NCI-H1930 (cell line): ENCODE measurements around the gene RSPO4.
"Not testable (repeated sequence)": the region's sequence is repeated elsewhere in the genome, so short reads cannot be mapped to it uniquely, and the experiment has no call there.

Source experiments
- DNase-seq, 2 experiments: peaks; one replicate each; lab custom pipeline; 2025; lab: John Stamatoyannopoulos, UW

The RSPO4 gene

DNA sequence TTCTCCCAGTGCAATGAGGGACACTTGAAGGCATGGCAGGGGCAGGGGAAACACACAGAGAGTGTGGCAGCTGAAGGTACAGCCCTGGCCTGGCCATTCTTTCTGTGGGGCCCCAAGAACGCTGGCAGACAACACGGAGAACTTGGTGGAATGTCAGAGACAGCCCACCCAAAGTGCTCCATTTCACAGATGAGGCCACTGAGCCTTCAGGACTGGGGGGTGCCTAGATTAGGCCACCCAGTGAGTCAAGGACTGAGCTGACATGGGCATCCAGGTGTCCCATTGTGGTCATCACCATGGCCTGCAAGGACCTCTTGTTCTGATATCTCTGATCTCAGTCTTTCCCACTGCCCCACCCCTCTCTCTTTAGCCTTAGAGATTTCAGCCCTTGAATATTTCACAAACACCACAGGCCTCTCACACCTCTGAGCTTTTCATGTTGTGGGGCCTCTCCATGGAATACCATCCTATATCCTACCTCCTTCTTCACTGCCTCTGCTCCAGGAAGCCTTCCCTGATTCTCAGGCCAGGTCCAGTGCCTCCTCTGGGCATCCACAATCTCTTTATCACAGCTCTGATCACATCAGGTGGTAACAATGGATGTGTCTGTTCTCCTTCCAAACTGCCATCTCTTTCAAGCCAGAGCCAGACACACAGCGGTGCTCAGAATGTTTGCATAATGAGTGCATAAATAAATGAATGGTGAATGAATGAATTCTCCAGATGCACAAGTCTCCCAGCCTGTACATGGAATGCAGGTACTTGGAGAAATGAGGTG lies 2.0 kb upstream of the RSPO4 start:
- no peak for DNase-seq

DNA sequence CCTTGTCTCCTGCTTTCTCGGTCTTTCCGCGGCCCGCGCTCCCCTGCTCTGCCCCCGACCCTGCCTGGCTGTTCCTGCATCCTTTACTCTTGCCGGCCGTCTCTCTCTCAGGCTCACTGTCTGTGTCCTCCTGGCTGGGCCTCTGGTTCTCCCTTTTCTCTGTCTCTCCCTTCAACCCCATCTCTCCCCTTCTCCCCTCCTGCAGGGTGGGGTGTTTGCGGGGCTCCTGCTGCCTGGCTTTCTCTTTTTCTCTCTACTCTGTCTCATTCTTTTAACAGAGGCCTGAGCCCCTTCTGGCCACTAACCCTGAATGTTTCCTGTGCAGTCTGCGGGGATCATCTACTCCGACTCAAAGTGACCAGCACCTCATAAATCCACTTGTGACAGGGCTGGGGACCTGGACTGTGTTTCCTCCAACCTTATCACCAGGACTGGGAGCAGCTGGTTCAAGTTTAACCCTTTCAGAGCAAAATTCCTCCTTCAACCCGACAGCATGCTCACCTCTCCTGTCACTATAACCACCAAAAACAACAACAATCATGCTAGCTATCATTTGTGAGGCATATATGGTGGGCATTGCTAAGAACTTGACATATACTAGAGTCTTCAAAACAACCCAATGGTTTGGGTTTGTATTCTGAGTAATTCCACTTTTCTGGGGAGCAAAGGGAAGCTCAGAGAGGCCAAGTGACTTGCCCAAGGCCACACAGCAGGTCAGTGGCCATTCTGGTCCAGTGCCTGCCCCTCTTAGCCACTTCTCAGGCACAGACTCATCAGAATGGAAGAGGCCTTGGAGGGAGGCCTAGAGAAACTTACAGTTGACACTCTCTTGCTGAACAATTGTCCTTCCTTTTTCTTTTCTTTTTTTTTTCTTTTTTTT lies 811 bp upstream of the RSPO4 start:
- no peak for DNase-seq

DNA sequence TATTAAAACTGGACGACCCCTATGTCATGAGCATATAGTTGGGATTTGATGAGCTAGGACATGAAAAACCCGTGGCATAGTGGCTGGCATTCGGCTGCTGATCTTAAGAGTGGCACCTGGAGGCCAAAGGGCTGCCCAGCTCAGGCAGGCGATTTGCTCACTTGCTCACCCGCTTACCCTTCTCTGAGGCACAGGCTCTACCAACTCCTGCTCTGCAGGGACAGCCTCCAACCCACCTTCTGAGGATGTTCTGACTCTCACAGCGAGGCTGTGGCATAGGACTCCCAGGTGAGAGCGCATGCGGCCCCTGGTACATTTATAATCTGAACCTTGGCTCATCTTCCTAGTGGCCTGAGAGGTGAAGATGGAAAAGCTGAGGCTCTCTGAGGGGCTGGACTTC lies 995 bp downstream of the RSPO4 start:
- DNase-seq, result no peak

DNA sequence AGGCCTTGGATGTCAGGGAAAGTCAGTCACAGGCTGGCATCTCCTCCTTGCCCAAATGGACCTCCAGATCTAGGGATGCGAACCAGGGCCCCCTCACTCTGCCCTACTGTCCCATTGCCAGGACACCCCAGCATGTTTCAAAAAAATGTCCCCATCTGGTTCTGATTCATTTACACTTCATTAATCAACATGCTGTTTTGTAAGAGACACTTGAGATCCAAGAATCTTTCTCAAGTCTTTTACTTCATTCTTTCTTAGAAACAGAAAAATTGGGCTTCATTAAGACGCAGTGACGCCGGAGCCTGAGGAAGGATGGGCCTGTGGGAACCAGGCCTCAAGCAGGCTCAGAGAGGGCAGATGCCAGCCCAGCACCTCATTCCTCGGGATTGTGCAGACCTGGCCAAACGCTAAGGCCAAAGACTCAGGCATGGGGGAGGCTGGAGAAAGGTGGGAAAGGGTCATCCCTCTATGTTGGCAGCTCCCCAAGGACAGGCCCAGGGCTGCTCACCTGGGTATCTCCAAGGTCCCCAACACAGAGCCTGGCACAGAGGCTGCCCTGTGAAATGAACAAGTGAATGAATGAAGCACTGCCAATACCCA lies 3.8 kb downstream of the RSPO4 start:
- DNase-seq, result no peak

DNA sequence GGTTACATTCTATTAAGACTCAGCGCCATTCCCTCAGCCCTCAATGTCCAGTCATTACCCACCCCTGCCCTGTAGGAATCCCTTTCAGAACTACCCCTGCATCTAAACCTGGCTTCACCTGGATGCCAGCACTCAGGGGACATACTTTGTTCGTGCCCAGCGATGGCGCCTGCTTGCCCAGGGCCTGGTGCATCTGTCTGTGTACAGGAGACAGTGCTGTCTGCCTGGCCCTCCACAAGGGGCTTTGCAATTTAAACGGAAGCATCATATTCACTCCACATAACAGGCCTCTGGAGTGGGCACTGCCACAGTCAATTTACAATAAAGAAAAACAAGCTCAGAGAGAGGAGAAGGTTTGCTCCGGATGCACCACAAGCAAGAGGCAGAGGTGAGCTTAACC lies 4.6 kb downstream of the RSPO4 start:
- DNase-seq, result no peak

DNA sequence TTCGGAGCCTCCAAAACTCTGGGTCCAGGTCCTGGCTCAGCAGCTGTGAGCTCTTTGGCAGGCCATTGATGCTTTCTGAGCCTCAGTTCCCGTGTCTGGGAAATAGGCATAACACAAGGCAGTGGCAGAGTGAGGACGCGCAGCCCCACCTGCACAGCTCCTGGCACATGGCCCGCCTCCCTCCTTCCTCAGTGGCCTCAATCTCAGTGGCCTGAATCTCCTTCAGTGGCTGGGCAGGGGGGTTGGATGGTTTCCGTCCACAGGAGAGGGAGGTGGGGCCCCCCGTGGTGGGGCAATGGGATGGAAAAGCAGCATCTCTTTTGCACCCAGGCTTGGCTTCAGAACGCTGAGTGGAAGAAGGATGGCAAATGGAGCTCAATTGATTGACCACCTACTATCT lies 5.1 kb downstream of the RSPO4 start:
- no peak for DNase-seq

DNA sequence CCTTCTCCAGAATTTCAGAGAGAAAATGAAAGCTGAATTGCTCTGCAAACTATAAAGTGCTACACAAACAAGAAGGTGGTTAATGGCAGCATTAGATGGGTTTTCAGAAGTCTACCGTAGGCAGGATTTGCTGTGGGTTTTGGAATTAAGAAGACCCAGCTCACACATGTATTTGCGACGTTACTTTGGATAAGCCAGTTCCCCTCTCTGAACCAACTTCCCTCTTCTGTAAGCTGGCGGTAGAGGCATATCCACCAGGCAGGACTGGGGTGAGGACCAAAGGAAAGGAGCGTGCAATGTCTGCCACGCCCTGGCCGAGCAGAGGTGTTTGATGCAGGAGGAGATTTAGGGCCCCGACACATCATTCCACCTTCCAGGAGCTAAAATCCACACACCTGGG lies 6.9 kb downstream of the RSPO4 start:
- DNase-seq, result no peak

DNA sequence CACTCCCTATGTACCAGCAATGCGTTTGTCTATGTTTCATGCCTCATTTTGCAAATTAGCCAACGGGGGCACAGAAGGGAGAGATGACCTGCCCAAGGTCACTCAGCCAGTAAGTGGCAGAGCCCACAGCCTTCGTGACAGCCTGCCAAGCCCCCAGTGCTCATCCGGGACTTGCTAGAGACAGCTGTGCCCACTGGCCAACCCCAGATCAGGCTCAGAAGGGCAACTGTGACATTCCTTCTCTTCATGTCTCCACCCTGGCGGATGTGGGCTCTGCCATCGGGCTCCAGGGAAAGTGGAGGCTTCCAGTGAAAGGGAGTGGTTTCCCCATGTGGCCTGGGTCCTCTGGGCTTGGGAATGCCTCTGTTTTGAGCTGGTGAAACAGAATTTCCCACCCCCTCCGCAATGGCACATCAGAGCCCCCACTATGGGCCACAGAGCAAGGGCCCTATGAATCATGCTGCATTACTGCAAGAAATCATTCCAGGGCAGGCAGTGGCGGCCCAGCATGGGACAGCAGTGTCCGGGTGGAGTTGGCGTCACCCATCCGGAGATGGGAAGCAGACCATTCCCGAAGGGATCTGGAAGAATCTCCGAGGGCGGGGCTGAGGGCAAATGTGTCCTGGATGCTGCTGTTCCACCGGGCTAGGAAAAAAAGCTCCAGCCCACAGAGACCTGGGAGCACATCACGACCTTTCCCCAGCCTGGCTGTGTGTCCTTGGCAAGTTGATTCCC lies 9.1 kb downstream of the RSPO4 start:
- no peak for DNase-seq

DNA sequence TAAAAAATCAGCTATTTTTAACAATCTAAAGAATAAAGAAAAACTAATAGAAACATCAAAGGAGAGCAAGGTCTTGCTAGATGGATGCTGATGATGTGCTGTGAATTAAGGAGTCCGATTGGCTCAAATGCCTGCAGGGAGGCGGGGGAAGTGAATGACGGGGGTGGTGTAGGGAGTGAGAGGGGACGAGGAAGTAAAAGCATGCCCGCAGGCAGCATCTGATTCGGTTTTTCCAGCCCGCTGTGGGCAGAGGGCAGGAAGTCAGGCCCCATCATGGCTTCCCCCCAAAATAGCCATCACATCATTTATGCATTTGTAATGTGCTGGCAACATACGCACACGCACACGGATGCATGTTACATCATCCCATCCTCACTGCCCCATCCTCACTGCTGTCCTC lies 10.3 kb downstream of the RSPO4 start:
- DNase-seq, result no peak

DNA sequence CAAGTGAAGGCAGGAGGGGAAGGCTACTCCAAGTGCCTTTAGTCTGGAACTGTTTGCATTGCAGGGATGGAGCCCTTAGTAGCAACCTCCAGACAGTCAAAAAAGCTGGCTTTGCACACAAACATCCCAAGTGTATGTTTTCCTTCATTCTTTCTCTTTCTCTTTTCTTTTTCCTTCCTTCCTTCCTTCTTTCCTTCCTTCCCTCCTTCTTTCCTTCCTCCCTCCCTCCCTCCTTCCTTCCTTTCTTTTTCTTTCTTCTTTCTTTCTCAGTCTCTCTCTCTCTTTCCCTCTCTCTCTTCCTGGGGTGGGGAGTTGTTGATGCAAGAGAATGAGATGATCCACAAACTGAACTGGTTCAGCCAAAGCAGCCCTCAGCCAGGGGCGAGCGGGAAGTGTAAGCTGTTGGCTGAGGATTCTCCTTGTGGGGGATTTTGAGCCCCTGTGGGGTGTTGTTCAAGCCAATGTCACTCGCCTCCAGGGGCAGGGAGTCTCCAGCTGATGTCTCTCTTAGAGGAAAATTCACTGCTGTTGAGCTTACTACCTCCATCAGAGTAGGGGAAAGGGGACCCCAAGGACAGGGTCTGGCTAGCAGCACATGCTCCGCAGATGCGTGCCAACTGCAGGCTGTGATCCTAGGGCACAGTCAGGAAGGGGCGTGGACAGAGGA lies 11.7 kb downstream of the RSPO4 start:
- DNase-seq, result no peak

DNA sequence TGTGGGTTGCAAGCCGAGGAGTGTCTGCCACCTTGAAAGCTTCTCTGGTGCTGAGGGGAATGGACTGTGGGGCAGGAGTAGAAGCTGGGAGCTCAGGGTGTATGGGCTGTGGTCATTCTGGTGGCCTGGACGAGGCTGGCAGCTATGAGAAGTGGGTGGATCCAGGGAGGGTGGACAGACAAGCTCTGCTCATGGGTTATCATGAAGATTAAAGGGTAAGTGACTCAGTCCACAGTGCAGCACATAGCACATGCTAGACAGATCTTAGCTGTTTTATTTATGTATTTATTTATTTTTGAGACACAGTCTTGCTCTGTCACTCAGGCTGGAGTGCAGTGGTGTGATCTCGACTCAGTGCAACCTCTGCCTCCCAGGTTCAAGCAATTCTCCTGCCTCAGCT lies 13.8 kb downstream of the RSPO4 start:
- no peak for DNase-seq

DNA sequence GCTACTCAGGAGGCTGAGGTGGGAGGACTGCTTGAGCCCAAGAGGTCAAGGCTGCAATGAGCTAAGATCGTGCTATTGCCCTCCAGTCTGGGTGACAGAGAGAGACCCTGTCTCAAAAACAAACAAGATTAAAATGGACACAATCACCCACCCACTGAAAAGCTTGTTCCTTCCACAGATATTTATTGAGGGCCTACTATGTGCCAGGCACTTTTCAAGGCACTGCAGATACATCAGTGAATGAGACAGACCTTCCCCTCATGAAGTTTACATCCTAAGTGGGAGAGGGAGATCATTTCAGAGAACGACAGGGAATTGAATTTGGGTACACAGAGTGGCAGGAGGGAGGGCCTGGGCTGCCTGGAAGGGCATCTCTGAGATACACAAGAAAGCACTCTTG lies 14.4 kb downstream of the RSPO4 start:
- no peak for DNase-seq

DNA sequence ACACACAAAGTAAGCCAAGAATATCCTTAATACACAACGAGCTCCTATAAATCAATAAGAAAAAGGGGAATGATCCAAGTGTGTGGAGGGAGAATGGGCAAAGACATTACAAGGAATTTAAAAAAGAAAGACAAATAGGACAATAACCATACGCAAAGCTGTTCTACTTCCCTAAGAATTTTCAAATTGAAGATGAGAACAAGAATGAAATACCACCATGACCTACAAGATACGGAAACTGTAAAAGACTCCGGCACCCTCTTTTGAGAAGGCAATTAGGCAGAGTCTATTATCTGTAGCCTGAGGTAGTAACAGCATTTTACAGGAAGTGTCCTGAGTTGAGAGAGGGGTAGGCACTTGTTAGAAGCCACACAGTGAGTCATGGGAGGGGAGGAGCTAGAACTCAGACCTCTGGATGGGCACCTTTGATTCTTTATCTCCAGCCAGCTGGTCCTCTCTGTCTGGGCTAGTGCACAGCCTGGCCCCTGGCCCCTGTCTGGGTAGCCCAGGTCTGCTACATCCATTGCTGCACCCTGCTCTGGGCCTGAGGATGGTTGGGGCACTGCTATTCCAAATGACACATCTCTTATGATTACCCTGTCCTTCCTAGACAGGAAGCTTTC lies 15.3 kb downstream of the RSPO4 start:
- DNase-seq, result no peak

DNA sequence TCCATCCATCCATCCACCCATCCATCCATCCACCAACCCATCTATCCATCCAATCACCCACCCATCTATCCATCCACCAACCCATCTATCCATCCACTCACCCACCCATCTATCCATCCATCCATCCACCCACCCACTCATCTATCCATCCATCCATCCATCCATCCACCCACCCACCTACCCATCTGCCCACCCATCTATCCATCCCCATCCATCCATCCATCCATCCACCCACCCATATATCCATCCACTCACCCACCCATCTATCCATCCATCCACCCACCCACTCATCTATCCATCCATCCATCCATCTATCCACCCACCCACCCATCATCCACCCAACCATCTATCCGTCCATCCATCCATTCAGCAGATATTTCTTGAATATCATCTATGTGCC lies 17.1 kb downstream of the RSPO4 start:
- not testable (repeated sequence) for DNase-seq

DNA sequence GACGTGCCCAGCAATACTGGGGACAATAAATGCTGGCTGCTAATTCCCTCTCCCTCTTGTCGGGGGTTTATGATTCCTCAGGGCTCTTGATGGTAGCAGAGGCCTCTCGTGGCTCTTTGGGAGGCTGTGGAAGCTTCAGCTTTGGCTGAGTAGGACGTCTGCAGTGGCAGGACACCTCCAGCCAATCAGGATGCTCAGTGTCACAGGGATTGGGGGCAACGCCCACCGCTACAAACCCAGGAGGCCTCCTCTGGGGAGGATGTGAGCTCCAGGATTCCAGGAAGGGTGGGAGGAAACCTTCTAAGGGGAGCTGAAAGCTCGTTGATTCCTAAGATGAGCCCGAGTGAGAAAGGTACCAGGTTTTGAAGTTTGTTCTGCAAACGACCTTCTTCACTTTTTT lies 19.4 kb downstream of the RSPO4 start:
- DNase-seq, result no peak

DNA sequence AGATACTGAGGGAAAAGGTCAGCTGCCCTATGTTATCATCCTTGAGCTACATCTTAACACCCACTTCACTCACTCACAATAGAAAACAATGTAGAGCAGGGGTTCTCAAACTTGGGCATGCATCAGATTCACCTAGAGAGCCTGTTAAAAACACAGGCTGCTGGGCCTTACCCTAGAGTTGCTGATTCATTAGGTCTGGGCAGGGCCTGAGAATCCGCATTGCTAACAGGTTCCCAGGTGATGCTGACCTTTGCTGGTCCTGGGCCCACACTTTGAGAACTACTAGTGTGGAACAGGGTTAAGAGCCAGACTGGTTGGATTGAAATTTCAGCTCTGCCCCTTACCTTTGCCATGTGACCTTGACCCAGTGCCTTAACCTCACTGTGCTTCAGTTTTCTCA lies 25.1 kb downstream of the RSPO4 start:
- no peak for DNase-seq

DNA sequence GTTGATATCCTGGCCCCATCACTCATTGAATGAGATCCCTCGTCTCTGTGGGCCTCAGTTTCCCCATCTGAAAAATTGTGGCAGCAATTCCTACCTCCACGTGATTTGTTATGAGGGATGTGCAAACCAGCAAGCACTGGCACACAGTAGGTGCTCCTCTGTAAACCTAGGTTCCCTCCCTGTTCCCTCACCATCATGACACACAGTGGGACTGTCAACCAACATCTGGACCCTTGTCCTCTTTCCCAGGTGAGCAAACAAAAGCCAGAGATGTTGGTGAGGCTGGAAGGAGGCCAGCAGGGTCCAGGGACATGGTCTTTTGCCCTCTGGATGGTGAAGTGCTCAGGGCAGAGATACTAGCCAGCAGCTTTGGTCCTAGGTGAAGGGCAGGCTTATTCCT lies 26.1 kb downstream of the RSPO4 start:
- DNase-seq, result no peak

DNA sequence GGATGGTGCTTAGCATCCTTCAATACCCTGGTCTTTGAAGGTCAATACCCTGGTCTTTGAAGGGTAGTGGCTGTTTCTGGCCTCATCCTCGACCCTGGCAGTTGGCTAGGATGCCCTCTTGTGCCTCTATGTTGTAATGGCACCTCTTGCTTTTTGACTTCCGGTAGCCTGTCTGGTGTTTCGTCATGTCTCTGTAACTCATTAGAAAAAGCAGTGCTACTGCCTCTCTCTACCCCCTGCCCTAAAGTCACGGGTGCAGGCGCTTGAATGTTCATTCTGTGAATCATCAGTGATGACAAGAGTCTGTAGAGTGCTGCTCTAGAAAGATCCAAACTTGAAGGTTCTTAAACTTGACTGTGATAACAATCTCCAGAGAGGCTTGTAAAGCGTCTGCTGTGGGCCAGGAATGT lies 28.3 kb downstream of the RSPO4 start:
- no peak for DNase-seq

DNA sequence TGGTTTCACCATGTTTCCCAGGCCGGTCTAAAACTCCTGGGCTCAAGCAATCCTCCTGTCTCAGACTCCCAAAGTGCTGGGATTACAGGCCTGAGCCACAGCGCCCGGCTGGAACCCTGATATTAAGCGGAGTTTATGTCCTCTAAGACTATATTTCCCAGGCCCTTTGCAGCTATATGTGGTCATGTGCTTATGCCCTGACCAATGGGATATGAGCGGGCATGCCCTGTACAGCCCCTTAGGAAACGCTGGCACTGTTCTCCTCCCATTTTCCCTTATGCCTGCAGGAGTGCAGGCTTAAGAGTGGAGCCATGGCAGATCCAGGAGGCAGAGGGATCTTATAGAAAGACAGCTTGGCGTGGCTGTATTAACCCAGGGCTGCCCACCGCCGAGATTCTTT lies 29.9 kb downstream of the RSPO4 start:
- DNase-seq, result no peak

DNA sequence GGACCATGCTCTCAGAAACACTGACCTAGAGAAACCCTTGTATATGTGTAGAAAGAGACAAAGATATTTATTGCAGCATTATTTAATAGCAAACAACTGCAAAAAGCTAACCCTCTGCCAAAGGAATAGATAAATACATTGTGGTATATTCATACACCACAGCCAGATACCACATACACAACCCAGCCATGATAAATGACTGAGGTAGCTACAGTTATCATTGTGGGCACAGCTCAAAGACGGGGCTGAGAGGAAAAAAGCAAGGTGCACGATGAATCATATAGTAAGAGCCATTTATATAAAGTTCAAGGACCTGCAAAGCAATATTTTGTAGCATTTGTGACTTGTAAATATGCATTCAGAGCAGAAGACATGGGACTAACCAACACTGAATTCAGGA lies 30.8 kb downstream of the RSPO4 start:
- no peak for DNase-seq

DNA sequence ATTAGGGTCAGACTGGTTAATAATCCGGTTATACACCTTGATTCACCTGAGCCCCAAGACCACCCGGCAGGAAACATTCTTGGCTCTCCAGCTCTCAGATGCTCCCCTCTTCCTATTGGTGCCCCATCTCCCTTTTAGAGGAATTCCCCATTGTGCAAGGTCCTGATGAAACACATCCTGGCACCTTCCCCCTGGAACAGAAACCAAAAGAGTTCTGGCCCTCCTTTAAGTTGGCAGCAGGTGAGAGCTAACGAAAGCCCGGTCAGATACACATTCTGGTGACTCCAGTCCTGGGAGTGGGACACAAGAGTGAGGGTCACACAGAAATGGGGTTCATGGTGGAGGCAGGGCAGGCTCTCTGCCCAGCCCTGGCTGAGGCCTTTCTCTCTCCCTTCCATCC lies 32.2 kb downstream of the RSPO4 start:
- DNase-seq, result no peak
